ENCODE data around the gene LPAR5. TPM values are rescaled to one million over a fixed set of nuclear protein-coding genes. Genes with fewer than 3 reads are reported as not detected.
A peak's percentile ranks its signal among the peaks of the same experiment; 100 is the strongest.

Gene LPAR5
- total RNA-seq, 1 donor from 2014 or later: 2.5 TPM

GRCh38 chr12:6644903-6645302 lies 9.1 kb upstream of the LPAR5 start:
- peaks cover 14% of the 10 kb centered on the region for H3K36me3 ChIP-seq
- TF ChIP-seq CTCF (IDR thresholded peaks at IDR 0.05): peak; percentile 30
- H3K4me1 ChIP-seq: no peaks in the 10 kb centered on the region
- peak overlapping the region; percentile 28 for H3K27ac ChIP-seq
- intact Hi-C loops (cut with DNase I): no loop called here
- no peaks in the 10 kb centered on the region for H3K9me3 ChIP-seq
- no peak overlapping the region for H3K4me3 ChIP-seq
- DNase-seq: no peak
- H3K27me3 ChIP-seq: no peaks in the 10 kb centered on the region
- ATAC-seq: no peak

- Histone ChIP-seq H3K9me3 (no peaks in the 10 kb centered on the region), H3K27me3 (no peaks in the 10 kb centered on the region), H3K4me1 (no peaks in the 10 kb centered on the region), H3K4me3 (no peak overlapping the region), H3K27ac (peak overlapping the region; percentile 28), H3K36me3 (peaks cover 10% of the 10 kb centered on the region)
- TF ChIP-seq CTCF (IDR thresholded peaks at IDR 0.05): no peak
- intact Hi-C loops (cut with DNase I): no loop called here
- peak; percentile 75 for ATAC-seq
- DNase-seq: no peak
These were observed 8.5 kb upstream of the LPAR5 start for GRCh38 chr12:6644257-6644596.

GRCh38 chr12:6643569-6644256 lies 8.0 kb upstream of the LPAR5 start:
- Histone ChIP-seq H3K9me3 (no peaks in the 10 kb centered on the region), H3K36me3 (peaks cover 9% of the 10 kb centered on the region), H3K4me3 (no peak overlapping the region), H3K27ac (peak overlapping the region; percentile 28), H3K4me1 (no peaks in the 10 kb centered on the region), H3K27me3 (no peaks in the 10 kb centered on the region)
- TF ChIP-seq CTCF (IDR thresholded peaks at IDR 0.05): no peak
- ATAC-seq (peak; percentile 52), DNase-seq (no peak)
- intact Hi-C loops (cut with DNase I): no loop called here

- no peak for DNase-seq
- H3K36me3 ChIP-seq: no peaks in the 10 kb centered on the region
- intact Hi-C loops (cut with DNase I): no loop called here
- ATAC-seq: no peak
- no peaks in the 10 kb centered on the region for H3K27me3 ChIP-seq
- H3K27ac ChIP-seq: no peak overlapping the region
- no peaks in the 10 kb centered on the region for H3K4me1 ChIP-seq
- H3K9me3 ChIP-seq: no peaks in the 10 kb centered on the region
- no peak for TF ChIP-seq CTCF (IDR thresholded peaks at IDR 0.05)
- H3K4me3 ChIP-seq: no peak overlapping the region
These were observed 5.4 kb upstream of the LPAR5 start for GRCh38 chr12:6641131-6641530.

- intact Hi-C loops (cut with DNase I): no loop called here
- no peak for ATAC-seq
- H3K36me3 ChIP-seq: no peaks in the 10 kb centered on the region
- no peak for DNase-seq
- TF ChIP-seq CTCF (IDR thresholded peaks at IDR 0.05): no peak
- no peaks in the 10 kb centered on the region for H3K9me3 ChIP-seq
- no peaks in the 10 kb centered on the region for H3K4me1 ChIP-seq
- no peak overlapping the region for H3K4me3 ChIP-seq
- H3K27me3 ChIP-seq: no peaks in the 10 kb centered on the region
- H3K27ac ChIP-seq: no peak overlapping the region
These were observed 4.7 kb upstream of the LPAR5 start for GRCh38 chr12:6640497-6640896.

Measured in upper lobe of right lung (tissue), 1 donor.